Anterior cingulate cortex (tissue), 58 donors: Measurements from ENCODE around the gene CNOT6.
"Not testable (repeated sequence)": the region's sequence is repeated elsewhere in the genome, so short reads cannot be mapped to it uniquely, and the experiment has no call there.

Experiments used
- DNase-seq, 58 donors: peaks; one replicate each; lab custom pipeline; 2025; lab: John Stamatoyannopoulos, UW

CNOT6 gene

DNA sequence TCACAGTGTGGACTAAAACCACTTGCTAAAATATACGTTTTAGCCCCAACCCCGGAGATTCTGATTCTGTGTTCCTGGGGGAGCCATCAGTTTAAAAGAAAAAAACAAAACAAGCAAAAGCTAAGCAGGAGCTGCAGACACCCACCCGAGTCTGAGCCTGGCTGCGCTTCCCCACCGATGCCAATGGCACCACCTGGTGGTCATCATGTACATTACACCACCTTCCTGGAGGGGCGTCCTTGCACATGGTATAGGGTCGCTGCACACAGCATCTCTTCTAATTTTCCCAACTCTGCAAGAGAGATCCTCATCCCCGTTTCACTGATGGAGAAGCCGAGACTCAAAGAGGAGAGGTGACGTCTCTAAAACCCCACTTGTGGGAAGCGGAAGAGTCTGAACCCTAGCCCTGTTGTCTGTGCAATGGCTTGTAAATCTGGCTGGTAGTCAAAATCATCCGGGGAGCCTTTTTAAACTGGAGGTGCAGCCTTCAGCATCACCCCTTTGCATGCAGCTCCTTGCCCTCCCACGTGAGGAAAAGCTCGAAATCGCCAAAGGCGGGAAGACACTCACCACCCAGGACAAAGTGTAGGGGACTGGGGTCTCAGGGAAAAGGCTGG, 23.1 kb upstream of the CNOT6 start:
- peak in 51 of 58 donors; percentile 3 to 68 (median 37) for DNase-seq

DNA sequence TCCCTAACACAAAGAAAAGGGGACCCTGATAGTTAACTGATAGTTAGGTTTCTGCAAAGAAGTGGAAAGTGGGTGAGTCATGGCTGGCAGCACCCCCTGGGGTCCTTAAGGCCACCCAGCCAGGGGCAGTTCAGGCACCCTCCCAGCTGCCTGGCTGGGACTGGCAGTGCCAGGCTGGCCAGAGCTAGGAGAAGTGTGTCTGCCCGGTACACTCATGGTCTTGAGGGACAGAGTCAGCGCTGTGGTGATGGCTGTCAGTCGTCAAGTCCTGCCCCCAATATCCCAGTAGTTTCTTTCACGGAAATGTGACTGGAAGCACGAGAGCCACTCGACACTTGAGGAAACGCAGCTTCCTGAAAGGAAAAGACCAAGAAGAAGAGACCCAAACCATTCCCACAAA, 22.3 kb upstream of the CNOT6 start:
- no peak for DNase-seq

DNA sequence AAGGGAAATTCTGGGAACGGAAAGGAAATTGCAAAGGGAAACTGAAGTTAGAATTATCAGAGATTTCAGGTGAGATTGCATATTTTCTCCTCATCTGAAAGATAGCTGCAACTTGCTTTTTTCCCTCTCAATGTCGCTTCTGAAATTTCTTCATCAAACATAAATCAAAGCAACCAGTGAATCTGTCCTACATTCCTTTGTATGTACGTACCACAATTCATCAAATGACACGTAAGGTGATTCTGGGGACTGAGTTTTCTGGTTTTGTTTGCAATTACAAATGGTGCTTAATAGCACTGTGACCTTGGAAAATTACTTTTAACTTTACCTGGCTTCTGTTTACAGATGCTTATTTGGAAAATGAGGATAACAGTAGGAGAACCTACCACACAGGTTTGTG, 21.9 kb upstream of the CNOT6 start:
- no peak for DNase-seq

DNA sequence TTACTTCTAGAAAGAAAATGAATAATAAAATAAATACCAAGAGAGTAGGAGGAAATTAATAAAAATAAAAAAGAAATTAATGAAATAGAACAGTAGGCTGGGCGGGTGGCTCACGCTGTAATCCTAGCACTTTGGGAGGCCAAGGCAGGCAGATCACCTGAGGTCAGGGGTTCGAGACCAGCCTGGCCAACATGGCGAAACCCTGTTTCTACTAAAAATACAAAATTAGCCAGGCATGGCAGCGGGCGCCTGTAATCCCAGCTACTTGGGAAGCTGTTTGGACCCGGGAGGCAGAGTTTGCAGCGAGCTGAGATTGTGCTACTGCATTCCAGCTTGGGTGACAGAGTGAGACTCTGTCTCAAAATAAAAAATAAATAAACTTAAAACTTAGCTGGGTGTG, 20.8 kb upstream of the CNOT6 start:
- not testable (repeated sequence) for DNase-seq

DNA sequence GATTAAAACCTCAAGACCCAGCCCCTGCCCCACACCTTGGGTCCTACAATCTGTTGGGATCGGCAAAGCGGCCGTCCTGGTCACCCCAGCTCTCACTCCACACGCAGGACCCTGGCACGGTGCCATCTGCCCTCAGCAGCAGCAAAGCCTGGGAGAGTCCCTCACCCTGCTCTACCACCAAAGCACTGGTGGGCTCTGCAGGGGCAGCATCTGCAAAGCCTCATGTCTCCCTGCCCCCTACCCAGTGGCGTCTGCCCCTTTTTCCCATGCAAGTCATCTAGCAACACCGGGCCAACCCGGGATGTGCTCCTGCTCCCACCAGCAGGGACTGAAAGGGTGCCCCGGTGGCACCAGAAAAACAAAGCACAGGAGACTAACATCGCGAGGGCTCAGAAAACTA, 19.6 kb upstream of the CNOT6 start:
- DNase-seq = no peak

DNA sequence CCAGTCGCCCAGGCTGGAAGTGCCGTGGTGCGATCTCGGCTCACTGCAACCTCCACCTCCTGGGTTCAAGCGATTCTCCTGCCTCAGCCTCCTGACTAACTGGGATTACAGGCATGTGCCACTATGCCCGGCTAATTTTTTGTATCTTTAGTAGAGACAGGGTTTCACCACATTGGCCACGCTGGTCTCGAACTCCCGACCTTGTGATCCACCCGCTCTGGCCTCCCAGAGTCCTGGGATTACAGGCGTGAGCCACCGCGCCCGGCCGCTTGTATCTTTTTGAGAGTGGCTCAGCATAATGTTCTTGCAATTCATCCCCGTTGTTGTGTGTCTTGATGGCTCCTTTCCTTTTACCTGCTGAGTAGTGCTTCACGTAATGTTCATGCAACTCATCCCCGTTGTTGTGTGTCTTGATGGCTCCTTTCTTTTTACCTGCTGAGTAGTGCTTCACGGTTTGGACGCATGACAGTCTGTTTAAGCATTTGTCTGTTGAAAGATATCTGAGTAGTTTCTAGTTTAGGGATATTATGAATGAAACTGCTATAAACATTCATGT, 18.1 kb upstream of the CNOT6 start:
- DNase-seq = not testable (repeated sequence)

DNA sequence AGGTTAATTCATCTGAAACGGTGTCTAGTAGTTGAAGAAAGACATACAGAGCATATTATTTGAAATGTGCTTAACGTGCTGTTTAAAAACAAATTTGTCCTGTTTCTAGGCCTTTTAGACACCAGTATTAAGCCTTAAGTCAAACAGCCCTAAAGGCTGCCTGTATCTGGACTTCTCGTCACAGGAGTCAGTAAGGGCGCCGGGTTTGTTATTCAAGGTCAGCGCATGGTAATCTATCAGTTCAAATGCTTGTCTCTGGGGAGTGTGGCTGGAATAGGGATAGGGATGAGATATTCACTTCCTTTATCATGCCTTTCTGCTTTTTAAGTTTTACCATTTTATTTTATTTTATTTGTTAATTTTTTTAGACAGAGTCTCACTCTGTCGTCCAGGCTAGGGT, 9.4 kb upstream of the CNOT6 start:
- DNase-seq = no peak

DNA sequence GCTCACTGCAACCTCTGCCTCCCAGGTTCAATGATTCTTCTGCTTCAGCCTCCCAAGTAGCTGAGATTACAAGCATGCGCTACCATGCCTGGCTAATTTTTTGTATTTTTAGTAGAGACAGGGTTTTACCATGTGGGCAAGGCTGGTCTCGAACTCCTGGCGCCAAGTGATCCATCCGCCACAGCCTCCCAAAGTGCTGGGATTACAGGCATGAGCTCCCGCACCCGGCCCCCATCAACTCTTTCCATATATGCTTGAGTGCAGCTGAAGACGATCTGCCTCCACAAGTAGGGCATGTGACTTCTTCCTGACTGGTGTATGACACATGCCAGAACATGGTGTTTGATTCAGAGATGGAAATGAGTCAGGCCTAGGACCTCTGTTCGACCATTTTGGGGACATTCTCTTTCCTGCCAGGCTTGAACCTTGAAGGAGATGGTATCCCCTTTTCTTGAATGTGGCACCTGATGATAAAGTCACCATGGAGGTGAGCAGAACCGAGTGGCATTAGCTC, 7.5 kb upstream of the CNOT6 start:
- no peak for DNase-seq

DNA sequence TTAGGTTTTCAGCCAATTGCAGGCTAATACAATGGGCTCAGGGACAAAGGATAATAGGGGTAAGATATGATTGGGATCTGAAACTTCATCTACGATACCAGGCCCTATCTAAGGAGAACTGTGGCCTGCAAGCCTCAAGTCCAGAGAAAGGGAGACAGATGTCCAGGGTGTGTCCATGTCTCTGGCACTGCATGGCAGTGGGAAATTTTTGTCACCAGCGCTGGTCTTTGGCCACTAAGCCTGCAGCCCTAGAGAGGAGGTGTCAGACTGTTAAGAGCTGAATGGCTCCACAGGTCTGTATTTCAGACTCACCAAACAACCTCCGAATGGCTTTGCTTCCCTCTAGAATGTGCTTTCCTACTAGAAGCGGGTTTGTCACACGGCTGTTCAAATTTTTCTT, 6.6 kb upstream of the CNOT6 start:
- DNase-seq = no peak

DNA sequence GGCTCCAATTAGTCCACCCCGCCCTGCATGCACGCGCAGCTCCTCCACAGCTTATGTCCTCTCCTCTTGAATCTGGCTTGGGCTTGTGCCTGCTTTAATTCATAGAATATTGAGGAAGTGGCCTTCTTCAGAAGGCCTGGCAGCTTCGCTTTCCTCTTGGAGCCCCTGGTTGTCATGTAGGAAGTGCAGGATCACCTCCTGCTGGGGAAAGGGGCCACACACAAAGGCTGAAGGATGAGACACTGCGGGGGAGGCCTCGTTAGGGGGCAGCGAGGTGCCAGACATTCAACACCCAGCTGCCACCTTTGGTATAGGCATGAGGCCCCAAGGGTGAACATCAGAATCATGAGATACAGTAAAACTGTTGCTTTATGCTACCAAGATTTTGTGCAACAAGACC, 2.7 kb upstream of the CNOT6 start:
- no peak for DNase-seq

DNA sequence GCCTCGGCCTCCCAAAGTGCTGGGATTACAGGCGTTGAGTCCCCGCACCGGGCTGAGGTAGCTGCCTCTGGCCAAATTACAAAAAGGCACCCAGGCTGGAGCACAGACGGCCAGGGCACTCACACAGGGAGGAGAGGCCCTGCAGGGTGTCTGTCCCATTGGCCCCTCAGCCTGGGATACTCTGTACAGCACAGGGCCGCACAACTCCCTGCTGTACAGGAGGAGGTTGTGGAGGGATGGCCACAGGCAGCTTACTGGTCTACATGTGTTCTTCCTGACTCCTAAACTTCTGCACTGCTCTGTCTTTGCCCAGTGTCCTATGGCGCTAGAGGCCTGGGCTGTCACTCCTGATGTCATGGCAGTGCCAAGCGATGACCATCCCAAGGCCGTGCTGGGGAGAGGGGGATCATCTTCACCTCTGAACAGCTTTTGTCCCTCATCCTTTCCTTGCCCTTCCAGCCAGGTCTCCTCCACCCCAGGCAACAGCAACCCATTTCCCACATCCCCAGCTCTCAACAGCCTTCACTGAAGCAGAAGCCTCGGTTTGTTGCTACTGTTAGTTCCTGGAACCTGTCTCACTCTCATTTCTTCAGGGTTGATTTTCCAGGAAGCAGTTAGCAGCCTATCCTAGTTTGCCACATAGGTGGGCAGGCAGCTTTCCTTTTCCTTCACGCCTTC, 1.8 kb upstream of the CNOT6 start:
- DNase-seq = no peak

DNA sequence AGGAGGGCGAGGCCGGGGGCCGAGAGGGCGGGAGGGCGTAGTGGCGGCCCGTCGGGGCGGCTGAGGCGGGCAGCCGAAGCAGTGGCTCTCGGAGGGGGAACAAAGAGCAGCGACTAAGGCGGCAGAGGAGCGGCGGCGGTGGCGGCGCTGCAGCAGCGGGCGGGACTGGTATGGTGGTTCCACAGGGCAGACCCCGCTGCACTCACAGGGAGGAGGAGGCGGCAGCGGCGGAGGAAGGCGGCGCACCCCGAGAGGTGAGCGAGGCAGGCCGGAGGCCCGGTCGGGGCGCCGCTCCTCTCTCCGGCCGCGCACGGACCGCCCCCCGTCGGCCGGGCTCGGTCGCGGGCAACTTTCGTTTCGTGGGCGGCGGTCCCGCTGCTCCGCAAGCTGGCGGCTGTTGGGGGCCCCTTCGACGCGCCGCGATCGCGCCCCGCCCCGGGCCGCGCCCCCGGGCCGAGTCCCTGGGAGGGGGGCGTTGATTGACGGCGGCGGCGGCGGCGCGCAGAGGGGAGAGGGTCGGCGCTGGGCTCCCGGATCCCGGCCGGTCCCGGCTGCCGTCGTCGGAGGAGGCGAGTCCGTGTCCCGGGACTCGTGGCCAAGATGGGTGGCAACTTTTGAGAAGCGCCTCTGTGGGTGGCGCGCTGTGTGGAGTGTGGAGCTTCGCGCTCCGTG, 467 bp downstream of the CNOT6 start:
- DNase-seq = peak in 36 of 58 donors; percentile 3 to 66 (median 40)

DNA sequence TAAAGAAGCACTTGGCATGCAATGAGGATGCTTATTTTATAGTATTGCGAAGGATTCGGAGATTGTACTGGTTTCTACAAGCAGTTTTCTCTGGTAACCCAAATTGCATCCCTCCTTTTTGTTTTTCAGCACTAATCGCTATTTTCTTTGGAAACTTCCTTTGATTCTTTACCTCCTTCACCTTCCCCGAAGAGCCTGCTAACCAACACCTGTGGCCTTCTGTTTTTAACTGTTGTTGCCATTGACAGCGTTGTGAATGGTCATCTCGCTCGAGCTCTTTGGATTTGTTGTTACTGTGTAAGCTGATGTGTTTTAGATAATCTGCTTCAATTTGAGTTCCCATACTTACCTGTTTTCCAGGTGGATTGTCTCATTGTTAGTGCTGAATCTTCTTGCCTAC, 1.1 kb downstream of the CNOT6 start:
- DNase-seq = no peak

DNA sequence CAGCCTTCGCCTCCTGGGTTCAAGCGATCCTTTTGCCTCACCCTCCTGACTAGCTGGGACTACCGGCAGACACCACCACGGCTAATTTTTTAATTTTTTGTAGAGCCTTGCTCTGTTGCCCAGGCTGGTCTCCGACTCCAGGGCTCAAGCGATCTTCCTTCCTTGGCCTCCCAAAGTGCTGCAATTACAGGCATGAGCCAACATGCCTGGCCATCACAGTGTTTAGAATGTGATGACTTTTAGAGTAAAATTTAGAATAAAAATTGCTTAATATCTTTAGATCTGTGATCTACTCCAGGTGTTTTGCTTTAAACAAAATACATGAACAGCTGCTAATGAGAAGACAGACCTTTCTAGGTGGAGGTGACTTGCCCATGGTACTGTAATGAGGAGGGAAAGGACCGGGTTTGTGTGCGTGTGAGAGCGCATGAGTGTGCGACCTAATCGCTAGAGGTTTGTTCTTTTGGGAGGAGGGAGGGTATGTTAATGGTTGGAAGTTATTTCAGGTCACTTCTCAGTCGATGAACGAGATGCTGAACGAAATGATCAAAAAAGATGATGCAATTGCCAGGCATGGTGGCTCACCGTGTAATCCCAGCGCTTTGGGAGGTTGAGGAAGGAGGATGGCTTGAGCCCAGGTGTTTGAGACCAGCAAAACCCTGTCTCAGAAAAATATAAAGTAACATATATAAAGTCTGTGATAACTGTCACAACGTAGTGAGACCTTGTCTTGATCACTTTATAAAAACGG, 2.0 kb downstream of the CNOT6 start:
- no peak for DNase-seq

DNA sequence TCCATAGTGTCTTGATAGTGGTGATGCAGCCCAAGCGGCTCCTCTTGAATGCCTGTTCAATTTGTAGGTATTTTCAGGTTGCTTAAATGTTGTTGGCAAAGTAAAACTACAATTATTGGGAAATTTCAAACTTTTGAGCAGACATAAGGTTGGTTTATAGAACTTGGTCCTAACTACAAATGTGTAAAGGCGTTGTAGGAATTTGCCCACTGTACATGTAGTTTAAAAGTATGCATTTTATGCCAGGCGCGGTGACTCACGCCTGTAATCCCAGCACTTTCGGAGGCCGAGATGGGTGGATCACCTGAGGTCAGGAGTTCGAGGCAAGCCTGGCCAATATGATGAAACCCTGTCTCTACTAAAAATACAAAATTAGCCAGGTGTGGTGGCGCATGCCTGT, 2.6 kb downstream of the CNOT6 start:
- DNase-seq = not testable (repeated sequence)

DNA sequence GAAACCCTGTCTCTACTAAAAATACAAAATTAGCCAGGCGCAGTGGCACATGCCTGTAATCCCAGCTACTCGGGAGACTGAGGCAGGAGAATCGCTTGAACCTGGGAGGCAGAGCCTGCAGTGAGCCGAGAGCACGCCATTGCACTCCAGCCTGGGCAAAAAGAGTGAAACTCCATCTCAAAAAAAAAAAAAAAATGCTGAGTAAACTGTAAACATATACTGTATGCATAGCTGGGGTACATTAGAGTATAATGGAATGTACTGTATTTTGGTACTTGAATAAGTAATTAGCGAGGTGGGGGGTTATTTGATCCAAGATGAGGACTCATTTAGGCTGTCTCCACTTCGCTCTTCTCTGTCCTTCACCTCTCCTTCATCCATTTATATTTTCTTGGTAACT, 3.7 kb downstream of the CNOT6 start:
- not testable (repeated sequence) for DNase-seq

DNA sequence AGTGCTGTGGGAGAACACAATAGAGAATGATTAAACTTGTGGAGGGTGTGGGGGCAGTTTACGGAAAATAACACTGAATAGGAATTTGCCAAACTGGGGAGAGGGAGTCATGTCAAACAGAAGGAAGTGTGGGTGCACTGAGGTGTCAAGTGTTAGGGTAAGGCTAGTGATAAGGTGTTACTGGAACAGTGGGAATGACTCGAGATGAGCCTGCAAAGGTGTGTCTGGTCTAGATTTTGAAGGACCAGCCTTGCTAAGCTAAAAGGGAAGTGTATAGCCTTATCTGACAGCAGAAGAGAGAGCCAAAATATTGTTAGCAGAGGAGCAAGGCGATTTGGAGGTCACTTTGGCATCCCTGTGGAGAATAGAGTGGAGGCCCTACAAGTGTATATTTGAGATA, 4.2 kb downstream of the CNOT6 start:
- DNase-seq = no peak

DNA sequence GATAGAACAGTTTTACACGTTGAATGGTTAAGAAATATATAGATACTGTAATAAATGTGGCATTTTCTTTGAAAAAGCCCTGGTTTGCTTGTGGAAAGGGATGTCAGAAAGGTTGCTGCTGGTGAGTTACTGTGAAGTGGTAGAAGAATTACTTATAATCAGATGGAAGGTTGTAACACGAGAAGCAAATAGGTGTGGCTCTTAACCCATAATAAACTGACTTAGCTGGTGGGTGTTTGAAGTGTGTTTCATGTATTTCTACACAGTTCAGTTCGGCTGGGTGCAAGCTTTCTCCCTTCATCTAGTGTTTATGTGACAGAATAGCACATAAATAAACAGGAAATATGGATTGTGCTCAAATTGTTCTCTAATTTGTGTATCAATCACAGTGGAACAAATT, 5.5 kb downstream of the CNOT6 start:
- DNase-seq = no peak

DNA sequence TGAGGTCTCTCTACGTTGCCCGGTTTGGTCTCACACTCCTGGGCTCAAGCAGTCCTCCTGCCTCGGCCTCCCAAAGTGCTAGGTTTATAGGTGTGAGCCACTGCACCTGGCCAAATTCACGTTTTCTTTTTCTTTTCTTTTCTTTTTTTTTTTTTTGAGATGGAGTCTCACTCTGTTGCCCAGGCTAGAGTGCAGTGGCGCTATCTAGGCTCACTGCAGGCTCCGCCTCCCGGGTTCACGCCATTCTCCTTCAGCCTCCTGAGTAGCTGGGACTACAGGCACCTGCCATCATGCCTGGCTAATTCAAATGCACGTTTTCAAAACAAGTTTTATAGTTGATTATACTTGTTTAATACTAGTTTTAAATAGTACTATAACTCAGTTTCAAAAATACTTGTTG, 6.1 kb downstream of the CNOT6 start:
- DNase-seq = not testable (repeated sequence)

DNA sequence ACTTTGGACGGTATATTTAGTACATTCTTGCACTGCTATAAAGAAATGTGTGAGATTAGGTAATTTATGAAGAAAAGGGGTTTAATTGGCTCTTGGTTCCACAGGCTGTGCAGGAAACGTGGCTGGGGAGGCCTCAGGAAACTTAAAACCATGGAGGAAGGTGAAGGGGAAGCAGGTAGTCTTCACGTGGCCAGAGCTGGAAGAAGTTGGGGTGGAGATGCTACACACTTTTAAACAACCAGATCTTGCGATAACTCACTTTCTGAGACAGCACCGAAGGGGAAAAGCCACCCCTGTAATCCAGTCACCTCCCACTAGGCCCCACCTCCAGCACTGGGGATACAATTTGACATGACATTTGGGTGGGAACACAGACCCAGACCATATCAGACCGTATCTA, 13.5 kb downstream of the CNOT6 start:
- no peak for DNase-seq

DNA sequence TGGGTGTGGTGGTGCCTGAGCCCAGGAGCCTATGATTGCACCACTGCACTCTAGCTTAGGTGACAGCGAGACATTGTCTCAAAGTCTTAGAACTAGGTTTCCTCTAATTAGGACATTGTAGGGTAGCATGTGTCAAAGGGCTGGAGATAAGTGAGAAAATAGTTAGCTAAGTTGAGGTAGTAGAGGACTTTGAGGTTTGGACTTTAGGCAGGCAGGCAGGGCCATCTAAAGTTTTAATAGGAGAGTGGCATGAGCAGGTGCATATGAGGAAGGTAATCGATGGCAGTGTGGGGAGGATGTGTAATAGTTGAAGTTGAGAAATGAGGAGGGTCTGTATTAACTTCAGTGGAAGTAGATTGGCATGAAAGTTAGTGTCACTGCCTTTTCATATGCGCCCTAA, 21.1 kb downstream of the CNOT6 start:
- DNase-seq = no peak
